Heart right ventricle (tissue), 16 donors: ENCODE data around the gene TLE2. TPM values are rescaled to one million over a fixed set of nuclear protein-coding genes. Genes with fewer than 3 reads are reported as not detected.

Source experiments
- ATAC-seq, 8 donors: fragments of 200-7000 bp; cut with Tn5 transposase; one replicate each; pipeline ENCODE4 v1.9.1; 2020; ENCODE audit warnings: mild to moderate bottlenecking in 8 of 8, moderate library complexity in 8 of 8, moderate number of reproducible peaks in 1 of 8
- DNase-seq, 2 donors: peaks; one replicate each; pipeline ENCODE4 v3.0.0-alpha.2; 2020
- H3K27ac ChIP-seq, 10 donors: fragments of 200-600 bp; sonication (generic) in 2 of 10; one replicate each; pipeline versions ENCODE4 v1.5.0 to v1.8.0; 2020 to 2022; ENCODE audit warnings: mild to moderate bottlenecking in 3 of 10
- H3K27me3 ChIP-seq, 7 donors: fragments of 200-600 bp; one replicate each; pipeline ENCODE4 v1.8.0; 2021 to 2022; ENCODE audit warnings: mild to moderate bottlenecking in 2 of 7
- H3K36me3 ChIP-seq, 9 donors: fragments of 200-600 bp; sonication (generic) in 1 of 9; one replicate each; pipeline versions ENCODE4 v1.5.0 to v1.8.0; 2020 to 2022; ENCODE audit warnings: mild to moderate bottlenecking in 2 of 9
- H3K4me1 ChIP-seq, 9 donors: fragments of 200-600 bp; sonication (generic) in 1 of 9; one replicate each; pipeline versions ENCODE4 v1.5.0 to v1.8.0; 2020 to 2022; ENCODE audit warnings: mild to moderate bottlenecking in 4 of 9
- H3K4me3 ChIP-seq, 10 donors: fragments of 200-600 bp; sonication (generic) in 2 of 10; one replicate each; pipeline versions ENCODE4 v1.5.0 to v1.8.0; 2020 to 2022; ENCODE audit warnings: mild to moderate bottlenecking in 7 of 10, moderate library complexity in 2 of 10
- H3K9me3 ChIP-seq, 11 donors: fragments of 200-600 bp in 10 of 11; sonication (generic) in 2 of 11; one replicate each; pipeline versions ENCODE4 v1.5.0 to v1.8.0; 2013 to 2022; ENCODE audit warnings: mild to moderate bottlenecking in 2 of 11, control low read depth in 1 of 11, moderate library complexity in 1 of 11
- WGBS, 2 donors: extraction: QIAGEN DNeasy Blood & Tissue Kit; methylation state at CpG; one replicate each; pipeline ENCODE4 v1.1.7; 2013; ENCODE audit warnings: inconsistent platforms in 1 of 2; 5-methylcytosine and 5-hydroxymethylcytosine counted together
- intact Hi-C, 10 donors: fragments of 100-400 bp; cut with DNase I; formaldehyde crosslinking; loops; one replicate each; pipeline versions ENCODE4 v1.11.1 to v1.14.2; 2022
- polyA plus RNA-seq, 2 donors: library from polyadenylated mRNA; stranded (reverse); fragments of 200-250 nt; gene quantifications; one replicate each; pipeline ENCODE4 v1.2.3, GENCODE V29; 2013
- total RNA-seq, 10 donors: library from RNA; stranded (reverse); fragmentation: NEBNext Ultra II Directional in 3 of 10; extraction: Animal tissue kit (Norgen Biotek cat#: 25700) in 3 of 10; gene quantifications; one replicate each; pipeline versions ENCODE4 v1.2.1 to v1.2.4, GENCODE V29; 2021 to 2023
- TF ChIP-seq, protein P1 (sequence below), 9 donors: fragments of 200-600 bp; sonication (generic) in 2 of 9; IDR thresholded peaks; one replicate each; pipeline versions ENCODE4 v1.5.0 to v1.8.0; 2021 to 2022; ENCODE audit warnings: antibody characterized with exemption in 9 of 9, mild to moderate bottlenecking in 5 of 9, moderate library complexity in 1 of 9
- donor health status: Arrhythmogenic right ventricular cardiomyopathy.
- donor health status: ischemic (EF 13 %, LVEDD 7.1; RV severe dilation, severe dysfunction).
- donor health status: healthy with polysubstance abuse.
- donor health status: DM: no; HTN: yes; CAD: no.
- donor health status: DM: no; HTN: no; CAD: no.
- donor health status: ischemic (EF 25% LVEDD 6.9; RV normal size, moderate dysfunction).
- donor health status: ischemic (EF 25% LVEDD 5.7; RV mildly dilated, moderate dysfunction).
- donor health status: healthy.
- donor health status: DM: yes; HTN: yes; CAD: no.
- donor health status: Ischemic cardiomyopathy.
- donor health status: ischemic (EF 35%, LVEDD 5.7; RV mildly dilated, moderate dysfunction).
- donor health status: nonischemic (EF 11% LVEDD 7.7; RV severe dilation, severe dysfunction).
- donor health status: DM: yes; HTN: yes; CAD: no.
- donor health status: PGD.
- donor health status: ischemic (EF 29% LVEDD 5.4; RV normal size, mild dysfunction).
- donor health status: nonischemic (EF 23%, LVEDD 6.1; RV moderate dilation, normal function).

The TLE2 gene
- total and polyA plus RNA-seq, 12 donors, result 28.2 to 64.5 (median 39.9) TPM

DNA sequence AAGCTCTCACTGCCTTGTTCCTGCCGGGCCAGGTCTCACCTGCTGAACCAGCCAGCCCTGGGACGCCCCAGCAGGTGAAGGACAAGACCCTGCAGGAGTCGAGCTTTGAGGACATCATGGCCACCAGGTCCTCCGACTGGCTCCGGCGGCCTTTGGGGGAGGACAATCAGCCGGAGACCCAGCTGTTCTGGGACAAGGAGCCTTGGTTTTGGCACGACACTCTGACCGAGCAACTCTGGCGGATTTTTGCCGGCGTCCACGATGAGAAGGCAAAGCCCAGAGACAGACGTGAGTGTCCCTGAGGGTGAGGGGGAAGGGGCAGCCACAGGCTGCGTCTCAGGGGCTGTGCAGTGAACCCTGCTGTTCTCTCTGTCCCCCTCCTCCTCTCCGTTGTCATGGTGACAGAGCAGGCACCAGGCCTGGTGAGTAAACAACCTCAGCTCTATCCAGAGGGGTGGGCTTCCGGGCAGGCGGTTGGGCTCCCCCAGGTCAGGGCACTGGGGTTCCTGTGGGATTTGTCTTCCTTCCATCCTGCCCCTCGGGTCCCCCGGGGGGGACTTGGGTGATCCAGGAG lies 42.0 kb downstream of the TLE2 start:
- Histone ChIP-seq H3K4me3 (no peak overlapping the region), H3K36me3 (no peaks in the 10 kb centered on the region), H3K9me3 (no peaks in the 10 kb centered on the region), H3K4me1 (peaks cover 14 to 33% (median 24%) of the 10 kb centered on the region in 9 donors), H3K27me3 (peaks cover 0 to 18% (median 0%) of the 10 kb centered on the region in 7 donors), H3K27ac (no peak overlapping the region)
- TF ChIP-seq, protein P1, sequence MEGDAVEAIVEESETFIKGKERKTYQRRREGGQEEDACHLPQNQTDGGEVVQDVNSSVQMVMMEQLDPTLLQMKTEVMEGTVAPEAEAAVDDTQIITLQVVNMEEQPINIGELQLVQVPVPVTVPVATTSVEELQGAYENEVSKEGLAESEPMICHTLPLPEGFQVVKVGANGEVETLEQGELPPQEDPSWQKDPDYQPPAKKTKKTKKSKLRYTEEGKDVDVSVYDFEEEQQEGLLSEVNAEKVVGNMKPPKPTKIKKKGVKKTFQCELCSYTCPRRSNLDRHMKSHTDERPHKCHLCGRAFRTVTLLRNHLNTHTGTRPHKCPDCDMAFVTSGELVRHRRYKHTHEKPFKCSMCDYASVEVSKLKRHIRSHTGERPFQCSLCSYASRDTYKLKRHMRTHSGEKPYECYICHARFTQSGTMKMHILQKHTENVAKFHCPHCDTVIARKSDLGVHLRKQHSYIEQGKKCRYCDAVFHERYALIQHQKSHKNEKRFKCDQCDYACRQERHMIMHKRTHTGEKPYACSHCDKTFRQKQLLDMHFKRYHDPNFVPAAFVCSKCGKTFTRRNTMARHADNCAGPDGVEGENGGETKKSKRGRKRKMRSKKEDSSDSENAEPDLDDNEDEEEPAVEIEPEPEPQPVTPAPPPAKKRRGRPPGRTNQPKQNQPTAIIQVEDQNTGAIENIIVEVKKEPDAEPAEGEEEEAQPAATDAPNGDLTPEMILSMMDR (IDR thresholded peaks at IDR 0.05), result no peak
- ATAC-seq (no peak), DNase-seq (no peak)
- 39% methylated on average over 20 of the region's 20 CpGs for WGBS, 2 donors
- intact Hi-C loops, result loop anchor here in 2 of 10 donors (5.0 to 10.0 kb wide), 2 partner anchors 45 to 48 kb away; no protein-coding TSS in a partner anchor

DNA sequence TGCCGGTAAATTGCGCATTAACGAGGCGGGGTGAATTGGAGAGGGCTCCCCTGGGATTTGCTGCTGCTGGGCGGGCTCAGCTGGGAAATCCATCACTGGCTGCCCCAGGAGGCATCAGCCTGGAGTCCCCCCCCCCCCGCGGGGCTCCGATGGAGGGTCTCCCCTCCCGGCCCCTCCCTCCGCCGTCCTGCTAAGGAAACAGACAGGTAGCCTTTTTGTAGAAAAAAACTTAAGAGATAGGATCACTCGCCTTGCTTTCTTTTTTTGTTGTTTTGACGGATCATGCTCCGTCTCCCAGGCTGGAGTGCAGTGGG lies 44.9 kb downstream of the TLE2 start:
- ATAC-seq (no peak), DNase-seq (no peak)
- H3K4me1 ChIP-seq, result peaks cover 14 to 33% (median 24%) of the 10 kb centered on the region in 9 donors
- no peaks in the 10 kb centered on the region for H3K9me3 ChIP-seq
- intact Hi-C loops, result loop anchor here in 4 of 10 donors (5.0 to 10.0 kb wide), 3 partner anchors 48 to 53 kb away; no protein-coding TSS in a partner anchor
- H3K4me3 ChIP-seq, result peak overlapping the region in 9 of 10 donors; percentile 17 to 54 (median 40)
- H3K36me3 ChIP-seq, result no peaks in the 10 kb centered on the region
- peaks cover 0 to 18% (median 0%) of the 10 kb centered on the region in 7 donors for H3K27me3 ChIP-seq
- TF ChIP-seq, protein P1 (IDR thresholded peaks at IDR 0.05), result no peak
- peak overlapping the region in 8 of 10 donors; percentile 65 to 89 (median 76) for H3K27ac ChIP-seq
- 1 to 2% methylated on average over 14 of the region's 14 CpGs for WGBS, 2 donors

DNA sequence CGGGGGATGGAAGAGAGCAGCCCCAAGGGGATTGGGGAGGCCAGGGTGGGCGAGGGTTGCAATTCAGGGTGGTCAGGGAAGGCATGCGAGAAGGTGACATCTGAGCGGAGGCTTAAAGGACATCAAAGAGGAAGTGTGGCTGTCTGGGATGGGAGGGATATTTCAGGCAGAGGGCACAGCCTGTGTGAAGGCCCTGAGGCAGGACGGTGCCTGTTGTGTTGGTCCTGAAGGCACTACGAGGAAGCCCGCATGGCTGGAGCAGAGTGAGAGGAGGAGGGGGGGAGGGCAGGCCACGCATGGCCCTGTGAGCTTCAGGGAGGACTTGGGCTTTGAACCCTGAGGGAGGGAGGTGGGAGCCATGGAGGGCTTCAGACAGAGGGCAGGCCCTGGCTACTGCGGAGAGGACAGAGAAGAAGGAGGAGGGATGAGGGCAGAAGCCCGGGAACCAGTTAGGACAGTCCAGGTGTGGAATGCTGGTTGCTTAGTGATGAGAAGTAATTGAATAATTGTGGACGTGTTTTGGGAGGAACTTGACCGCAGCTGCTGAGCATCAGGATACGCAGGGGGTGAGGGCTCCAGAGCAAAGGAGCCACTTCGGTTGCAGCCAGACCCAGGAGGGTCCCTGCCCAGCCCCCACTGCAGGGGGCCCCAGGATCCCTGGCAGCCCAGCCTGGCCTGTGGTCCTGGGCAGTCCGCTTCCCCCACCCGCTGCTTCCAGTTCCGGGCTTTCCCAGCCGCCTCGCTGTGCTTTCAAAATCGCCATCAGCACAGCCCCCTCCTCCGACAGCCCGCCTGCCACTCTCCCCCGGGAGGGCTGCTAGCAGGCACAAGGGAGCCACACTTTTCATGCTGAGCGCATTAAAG lies 45.5 kb downstream of the TLE2 start:
- Histone ChIP-seq H3K36me3 (no peaks in the 10 kb centered on the region), H3K4me3 (peak overlapping the region in 9 of 10 donors; percentile 17 to 54 (median 40))
- intact Hi-C loops, result loop anchor here in 5 of 10 donors (2.0 to 10.0 kb wide), 4 partner anchors 45 to 54 kb away; partner anchors contain the start of gene TLE2 (in 1 of the 5)

DNA sequence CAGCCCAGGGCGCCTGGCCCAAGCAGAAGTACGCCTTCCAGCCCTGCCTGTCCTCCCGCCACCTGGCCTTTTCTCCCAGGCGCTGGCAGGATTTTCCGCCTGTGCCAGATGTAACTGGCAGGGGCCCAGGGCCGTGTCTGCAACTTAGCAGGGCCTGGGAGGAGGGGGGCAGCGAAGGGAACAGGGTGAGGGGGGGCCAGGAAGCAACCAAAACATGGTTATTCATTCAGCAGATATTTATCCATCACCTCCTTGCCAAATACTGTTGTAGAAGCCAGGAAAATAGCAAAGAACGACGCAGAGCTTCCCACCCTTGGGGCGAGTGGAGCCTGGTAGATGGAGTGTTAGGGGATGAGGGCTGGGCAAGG lies 46.1 kb downstream of the TLE2 start:
- 0 to 2% methylated on average over 10 of the region's 10 CpGs for WGBS, 2 donors
- Histone ChIP-seq H3K27me3 (peaks cover 0 to 18% (median 0%) of the 10 kb centered on the region in 7 donors), H3K27ac (peak overlapping the region; percentile 62 to 89 (median 72)), H3K9me3 (no peaks in the 10 kb centered on the region), H3K36me3 (no peaks in the 10 kb centered on the region), H3K4me1 (peaks cover 14 to 33% (median 24%) of the 10 kb centered on the region in 9 donors), H3K4me3 (peak overlapping the region in 1 of 10 donors; percentile 42)
- DNase-seq (peak; percentile 81 to 91), ATAC-seq (peak; percentile 76 to 89 (median 86))
- intact Hi-C loops, result loop anchor here in 5 of 10 donors (2.0 to 10.0 kb wide), 4 partner anchors 46 to 54 kb away; partner anchors contain the start of gene TLE2 (in 1 of the 5)
- TF ChIP-seq, protein P1 (IDR thresholded peaks at IDR 0.05), result no peak

More for the DNA sequence above, 45.5 kb downstream of the TLE2 start:
- Histone ChIP-seq H3K27ac (peak overlapping the region; percentile 62 to 89 (median 72)), H3K9me3 (no peaks in the 10 kb centered on the region), H3K4me1 (peaks cover 14 to 33% (median 24%) of the 10 kb centered on the region in 9 donors), H3K27me3 (peaks cover 0 to 18% (median 0%) of the 10 kb centered on the region in 7 donors)
- DNase-seq (peak; percentile 75), ATAC-seq (peak; percentile 56 to 79 (median 66))
- TF ChIP-seq, protein P1 (IDR thresholded peaks at IDR 0.05), result no peak
- WGBS, 2 donors, result 6 to 9% methylated on average over 24 of the region's 24 CpGs
